Tibial nerve (tissue), 4 donors: ENCODE results near the gene GTPBP4.

Experiments
- CTCF ChIP-seq, 5 experiments: fragments of 200-600 bp in 3 of 5; fragments of 450-650 bp in 2 of 5; sonication (generic) in 3 of 5; IDR thresholded peaks; one replicate each; pipeline ENCODE4 v1.5.1; 2016 to 2019; ENCODE audit warnings: antibody characterized with exemption in 5 of 5, mild to moderate bottlenecking in 3 of 5, moderate library complexity in 2 of 5
- EP300 ChIP-seq, 2 donors: sonication (generic); formaldehyde crosslinking; IDR thresholded peaks; one replicate each; pipeline ENCODE4 v1.6.1; 2017; ENCODE audit warnings: antibody characterized with exemption in 2 of 2, mild to moderate bottlenecking in 1 of 2

GRCh38 chr10:986137-986825 lies 2.0 kb upstream of the GTPBP4 start:
- TF ChIP-seq CTCF (IDR thresholded peaks at IDR 0.05) = no peak
- TF ChIP-seq EP300 (IDR thresholded peaks at IDR 0.05) = no peak
